Measurements from ENCODE around the gene APOA4.

DNA sequence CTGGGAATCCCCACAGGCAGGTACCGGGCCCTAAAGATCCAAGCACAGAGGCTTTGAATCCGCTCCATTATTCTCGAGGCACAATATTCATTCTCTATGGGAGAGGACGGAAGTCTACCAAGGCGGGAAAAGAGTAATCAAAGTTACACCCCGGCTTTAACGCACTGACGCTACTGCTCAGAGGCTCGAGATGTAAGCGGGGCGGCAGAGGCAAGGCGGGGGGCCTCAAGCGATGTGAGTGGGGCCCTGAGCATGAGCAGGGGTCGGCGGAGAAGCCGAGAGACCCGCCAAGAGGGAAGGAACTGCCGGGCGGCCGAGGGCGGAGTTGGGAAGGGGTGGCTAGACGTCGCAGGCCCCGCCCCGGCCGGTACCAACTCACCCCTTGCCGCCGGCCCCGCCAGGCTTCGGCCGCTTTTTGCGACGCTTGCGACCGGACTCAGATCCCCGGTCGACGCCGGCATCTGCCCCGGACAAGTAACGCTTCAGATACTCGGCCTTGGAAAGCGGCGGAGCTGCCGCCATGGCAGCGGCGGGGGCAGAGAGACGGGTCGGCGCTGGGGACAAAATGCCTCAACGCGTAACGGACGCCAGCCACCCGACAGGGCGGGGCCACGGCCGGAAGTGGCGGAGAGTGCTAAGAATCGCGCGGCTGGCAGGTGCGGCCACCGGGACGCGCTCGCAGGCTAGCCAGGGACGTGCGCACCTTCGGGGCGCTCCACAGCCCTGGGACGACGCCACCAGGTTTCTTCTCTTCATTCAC is 50.5 kb downstream of the APOA4 start, which contains the start of gene BUD13:
- TF ChIP-seq, protein P1, sequence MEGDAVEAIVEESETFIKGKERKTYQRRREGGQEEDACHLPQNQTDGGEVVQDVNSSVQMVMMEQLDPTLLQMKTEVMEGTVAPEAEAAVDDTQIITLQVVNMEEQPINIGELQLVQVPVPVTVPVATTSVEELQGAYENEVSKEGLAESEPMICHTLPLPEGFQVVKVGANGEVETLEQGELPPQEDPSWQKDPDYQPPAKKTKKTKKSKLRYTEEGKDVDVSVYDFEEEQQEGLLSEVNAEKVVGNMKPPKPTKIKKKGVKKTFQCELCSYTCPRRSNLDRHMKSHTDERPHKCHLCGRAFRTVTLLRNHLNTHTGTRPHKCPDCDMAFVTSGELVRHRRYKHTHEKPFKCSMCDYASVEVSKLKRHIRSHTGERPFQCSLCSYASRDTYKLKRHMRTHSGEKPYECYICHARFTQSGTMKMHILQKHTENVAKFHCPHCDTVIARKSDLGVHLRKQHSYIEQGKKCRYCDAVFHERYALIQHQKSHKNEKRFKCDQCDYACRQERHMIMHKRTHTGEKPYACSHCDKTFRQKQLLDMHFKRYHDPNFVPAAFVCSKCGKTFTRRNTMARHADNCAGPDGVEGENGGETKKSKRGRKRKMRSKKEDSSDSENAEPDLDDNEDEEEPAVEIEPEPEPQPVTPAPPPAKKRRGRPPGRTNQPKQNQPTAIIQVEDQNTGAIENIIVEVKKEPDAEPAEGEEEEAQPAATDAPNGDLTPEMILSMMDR (conservative IDR thresholded peaks at IDR 0.05), result no peak
- peak; percentile 76 for TF ChIP-seq ZFX (IDR thresholded peaks at IDR 0.05)
